ENCODE results near the gene COL5A3.
"Not testable (repeated sequence)": the region's sequence is repeated elsewhere in the genome, so short reads cannot be mapped to it uniquely, and the experiment has no call there.

The COL5A3 gene

GRCh38 chr19:10010247-10010691, at the start of gene COL5A3:
TSS of gene COL5A3 (minus strand) at chr19:10010504. CDS start at chr19:10010385, 119 bp downstream.
- no peak for DNase-seq

GRCh38 chr19:10052602-10053360, 42.5 kb upstream of the COL5A3 start:
- DNase-seq, result no peak

GRCh38 chr19:10049626-10050025, 39.3 kb upstream of the COL5A3 start:
- no peak for DNase-seq

- DNase-seq, result no peak
These were observed 35.1 kb upstream of the COL5A3 start for GRCh38 chr19:10045371-10045770.

GRCh38 chr19:10044390-10044789, 34.1 kb upstream of the COL5A3 start:
- no peak for DNase-seq

GRCh38 chr19:10043286-10043927, 33.1 kb upstream of the COL5A3 start:
- no peak for DNase-seq

GRCh38 chr19:10037809-10038208, 27.5 kb upstream of the COL5A3 start:
- no peak for DNase-seq

- DNase-seq, result no peak
These were observed 27.1 kb upstream of the COL5A3 start for GRCh38 chr19:10037367-10037766.

GRCh38 chr19:10036601-10037071, 26.3 kb upstream of the COL5A3 start:
- DNase-seq, result no peak

- no peak for DNase-seq
These were observed 23.3 kb upstream of the COL5A3 start for GRCh38 chr19:10033614-10034013.

GRCh38 chr19:10027158-10027997, 17.1 kb upstream of the COL5A3 start:
- peak; percentile 91 for DNase-seq

- DNase-seq, result no peak
These were observed 16.4 kb upstream of the COL5A3 start for GRCh38 chr19:10026744-10027143.

- DNase-seq, result not testable (repeated sequence)
These were observed 12.8 kb upstream of the COL5A3 start for GRCh38 chr19:10023096-10023495.

- DNase-seq, result no peak
These were observed 11.6 kb upstream of the COL5A3 start for GRCh38 chr19:10021863-10022262.

GRCh38 chr19:10021446-10021845, 11.1 kb upstream of the COL5A3 start:
- DNase-seq, result no peak

- no peak for DNase-seq
These were observed 10.5 kb upstream of the COL5A3 start for GRCh38 chr19:10020851-10021250.

GRCh38 chr19:10019246-10019645, 8.9 kb upstream of the COL5A3 start:
- no peak for DNase-seq

- no peak for DNase-seq
These were observed 8.5 kb upstream of the COL5A3 start for GRCh38 chr19:10018786-10019185.

- no peak for DNase-seq
These were observed 8.0 kb upstream of the COL5A3 start for GRCh38 chr19:10018263-10018662.

- DNase-seq, result no peak
These were observed 3.7 kb upstream of the COL5A3 start for GRCh38 chr19:10013834-10014618.

- no peak for DNase-seq
These were observed 3.0 kb upstream of the COL5A3 start, which contains the start of gene RDH8 for GRCh38 chr19:10013316-10013715. TSS of gene RDH8 (plus strand) at chr19:10013483. CDS start at chr19:10013498, 15 bp downstream.

- no peak for DNase-seq
These were observed 1.7 kb upstream of the COL5A3 start for GRCh38 chr19:10011974-10012373.
